ENCODE data around the gene ZNF521.
A peak's percentile ranks its signal among the peaks of the same experiment; 100 is the strongest.

The ZNF521 gene

DNA sequence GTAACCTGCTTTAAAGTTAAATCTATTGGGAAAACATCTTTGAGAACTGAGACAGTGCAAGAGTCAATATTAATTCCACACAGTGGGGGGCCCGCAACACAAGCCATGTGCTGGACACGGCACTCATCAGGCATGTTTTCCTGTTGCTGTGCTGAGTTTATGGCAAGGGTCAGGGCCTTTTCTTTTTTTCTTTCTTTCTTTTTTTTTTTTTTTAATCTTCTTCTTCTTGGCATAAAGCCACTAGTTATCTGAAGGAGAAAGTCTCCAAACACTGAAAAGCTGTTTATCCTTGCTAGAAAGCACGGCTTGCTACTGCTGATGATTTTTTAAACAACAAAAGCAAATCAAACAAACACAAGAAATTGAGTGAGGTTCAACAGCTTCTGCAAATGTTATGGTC, 252.1 kb downstream of the ZNF521 start:
- intact Hi-C loops (cut with DNase I) = no loop called here
- DNase-seq = no peak

GRCh38 chr18:25097569-25098056, 254.4 kb downstream of the ZNF521 start:
- no peak for DNase-seq
- intact Hi-C loops (cut with DNase I) = no loop called here

DNA sequence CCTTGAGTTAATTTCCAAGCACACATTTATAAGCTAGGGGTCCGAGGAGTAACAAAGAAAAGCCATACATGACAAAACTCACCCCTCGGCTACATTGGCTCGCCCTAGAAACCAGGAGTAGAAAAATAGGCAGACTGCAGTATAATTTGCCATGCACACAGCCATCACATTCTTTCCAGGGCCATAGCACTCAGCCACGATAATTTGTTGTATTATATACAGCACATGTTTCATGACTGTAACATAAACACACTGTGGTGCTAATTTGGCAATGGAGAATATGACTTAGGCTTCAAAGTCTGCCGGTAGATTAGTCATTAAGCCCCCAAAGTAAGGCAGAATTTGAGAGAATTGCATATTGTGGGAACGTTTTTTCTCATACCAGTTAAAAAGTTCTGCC, 254.9 kb downstream of the ZNF521 start:
- intact Hi-C loops (cut with DNase I) = no loop called here

DNA sequence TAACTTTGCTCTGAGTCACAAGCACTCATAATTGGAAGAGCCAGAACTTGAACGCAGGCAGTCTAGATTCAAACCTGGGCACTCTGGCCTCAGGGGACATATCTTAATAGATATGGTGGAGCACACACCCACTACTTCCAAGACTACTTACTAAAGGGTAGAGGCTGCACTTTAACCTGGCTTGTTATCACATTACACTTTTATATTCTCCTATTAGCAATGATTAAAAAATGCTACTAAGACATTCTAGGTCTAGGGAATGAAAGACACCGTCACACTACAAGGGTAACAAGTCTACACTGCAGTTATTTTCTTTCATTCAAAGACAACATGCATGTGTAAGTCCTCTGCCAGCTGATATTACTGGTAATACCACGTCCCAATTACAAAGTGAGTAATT, 258.8 kb downstream of the ZNF521 start:
- no peak for DNase-seq
- intact Hi-C loops (cut with DNase I) = no loop called here

More for the DNA sequence above, 254.9 kb downstream of the ZNF521 start:
- no peak for DNase-seq

GRCh38 chr18:25089470-25089869, 262.5 kb downstream of the ZNF521 start:
- intact Hi-C loops (cut with DNase I) = no loop called here
- no peak for DNase-seq

- intact Hi-C loops (cut with DNase I) = no loop called here
- DNase-seq = no peak
These were observed 265.1 kb downstream of the ZNF521 start for GRCh38 chr18:25086876-25087275.

DNA sequence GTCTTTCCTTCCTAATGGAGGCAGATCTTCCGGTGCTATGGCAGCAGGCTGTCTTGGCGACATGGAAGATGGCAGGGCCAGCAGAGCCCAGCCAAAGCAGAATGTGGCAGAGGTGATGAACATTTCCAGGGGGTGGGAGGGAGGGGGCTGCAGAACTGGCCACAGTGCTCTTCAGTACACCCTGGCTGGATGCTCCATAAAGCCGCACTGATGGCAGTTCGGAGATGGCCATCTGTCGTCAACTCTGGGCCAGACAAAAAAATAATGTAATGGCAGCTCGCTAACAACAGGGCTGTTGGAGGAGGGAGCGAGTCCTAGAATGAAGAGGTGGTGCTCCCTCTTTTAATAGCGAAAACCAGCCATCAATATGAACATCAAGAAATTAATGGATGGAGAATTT, 271.0 kb downstream of the ZNF521 start:
- intact Hi-C loops (cut with DNase I) = no loop called here
- DNase-seq = no peak

DNA sequence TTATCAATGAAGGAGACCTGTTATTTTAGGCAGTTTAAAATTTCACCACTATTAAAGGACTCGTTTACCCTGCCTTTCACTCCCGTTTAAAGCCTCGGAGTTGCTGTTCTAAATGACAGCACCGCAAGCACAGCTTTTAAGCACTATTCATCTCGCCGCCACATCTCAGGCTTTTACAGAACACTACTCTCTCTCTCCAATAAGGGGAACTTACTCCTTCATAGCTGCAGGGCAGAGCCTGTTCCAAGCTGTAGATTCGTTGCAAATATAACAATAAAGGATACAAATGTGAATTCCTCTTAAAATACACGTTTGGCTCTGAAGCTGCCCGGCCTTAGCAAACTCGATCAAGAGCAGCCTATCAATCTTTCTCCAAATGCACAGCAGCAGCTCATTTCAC, 271.8 kb downstream of the ZNF521 start:
- DNase-seq = no peak
- intact Hi-C loops (cut with DNase I) = no loop called here

- DNase-seq = peak in 1 of 10 donors; percentile 55
- intact Hi-C loops (cut with DNase I) = no loop called here
These were observed 273.8 kb downstream of the ZNF521 start for GRCh38 chr18:25077944-25078723.

DNA sequence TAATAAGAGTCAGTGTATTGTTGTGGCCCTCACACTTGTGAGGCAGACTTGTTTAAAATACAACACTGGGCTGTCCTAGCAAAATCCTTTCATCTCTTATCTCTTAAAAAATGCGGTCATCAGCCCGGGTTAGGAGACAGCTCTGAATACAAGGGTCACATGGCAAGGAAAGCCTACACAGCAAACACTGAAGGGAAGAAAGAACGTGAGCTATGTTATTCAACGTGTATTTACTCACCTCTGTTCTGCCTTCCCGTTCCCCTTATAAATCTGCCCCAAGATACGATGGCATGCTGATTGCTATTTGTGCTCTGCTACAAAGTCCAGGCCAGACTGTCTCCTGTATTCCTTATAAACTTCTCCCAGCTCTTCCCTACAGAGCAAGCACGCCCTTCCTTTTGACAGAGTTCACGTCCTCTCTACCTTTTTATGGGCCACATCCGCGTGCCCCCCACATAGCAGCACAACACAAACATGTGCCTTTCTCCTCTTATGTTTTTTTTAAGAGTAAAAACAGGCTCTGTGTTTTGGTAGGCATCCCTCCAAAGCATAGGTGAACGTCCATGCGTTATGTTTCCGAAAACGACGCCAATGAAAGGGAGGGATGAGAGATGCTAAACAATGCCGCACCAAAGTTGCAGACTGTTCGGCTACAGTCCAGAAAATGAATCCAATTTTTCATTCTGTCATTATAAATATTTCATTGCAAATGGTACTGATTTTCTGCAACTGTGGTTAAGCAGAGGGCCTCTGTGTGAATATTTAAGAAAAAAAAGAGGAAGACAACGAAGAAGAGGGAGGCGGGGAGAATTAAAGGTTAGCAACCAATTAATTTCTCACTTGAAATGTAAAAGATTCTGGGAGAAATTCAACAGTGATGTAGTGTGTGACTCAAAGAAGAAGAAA, 274.7 kb downstream of the ZNF521 start:
- intact Hi-C loops (cut with DNase I) = no loop called here

GRCh38 chr18:25075783-25076182, 276.2 kb downstream of the ZNF521 start:
- intact Hi-C loops (cut with DNase I) = no loop called here
- DNase-seq = no peak

More for the DNA sequence above, 274.7 kb downstream of the ZNF521 start:
- no peak for DNase-seq

- no peak for DNase-seq
- intact Hi-C loops (cut with DNase I) = no loop called here
These were observed 276.6 kb downstream of the ZNF521 start for GRCh38 chr18:25075331-25075730.

DNA sequence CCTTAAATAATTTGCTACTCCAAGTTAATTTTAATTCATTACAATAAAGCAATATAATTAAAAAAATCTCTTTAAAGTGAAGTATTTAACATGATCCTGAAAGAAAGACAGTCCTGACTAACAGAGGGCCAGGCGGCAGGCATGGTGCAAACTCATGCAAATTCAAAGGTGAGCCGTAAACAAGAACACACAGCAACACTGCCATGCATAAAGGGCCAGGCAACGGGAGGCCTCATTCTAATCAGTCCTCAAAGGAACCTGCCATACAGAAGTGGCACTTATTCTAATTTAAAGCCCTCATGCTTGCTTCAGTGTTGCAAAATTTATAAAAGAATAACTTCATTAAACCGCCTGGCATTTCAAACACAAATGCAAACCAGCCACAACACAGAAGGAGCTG, 277.0 kb downstream of the ZNF521 start:
- intact Hi-C loops (cut with DNase I) = no loop called here
- DNase-seq = no peak

GRCh38 chr18:25072205-25072604, 279.8 kb downstream of the ZNF521 start:
- no peak for DNase-seq
- intact Hi-C loops (cut with DNase I) = no loop called here

GRCh38 chr18:25067275-25068025, 284.5 kb downstream of the ZNF521 start:
- intact Hi-C loops (cut with DNase I) = no loop called here
- no peak for DNase-seq

DNA sequence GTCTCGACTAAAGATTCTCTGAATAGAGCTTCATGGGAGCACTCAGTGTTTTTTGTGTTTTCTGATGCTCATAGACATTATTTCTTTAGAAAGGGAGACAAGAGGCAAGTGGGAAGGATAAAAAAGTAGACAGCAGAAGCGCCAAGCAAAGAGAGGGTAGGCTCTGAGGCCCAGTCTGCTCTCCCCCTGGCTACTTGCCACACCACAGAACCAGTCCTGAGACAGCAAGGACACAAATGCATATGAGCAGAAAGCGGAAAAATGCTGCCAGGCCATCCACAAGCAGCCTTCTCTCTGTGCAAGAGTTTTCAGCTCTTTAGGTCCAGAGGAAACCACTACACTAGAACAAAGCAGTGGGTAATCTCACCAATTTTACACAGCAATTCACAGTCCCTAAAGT, 285.4 kb downstream of the ZNF521 start:
- intact Hi-C loops (cut with DNase I) = no loop called here
- DNase-seq = no peak

DNA sequence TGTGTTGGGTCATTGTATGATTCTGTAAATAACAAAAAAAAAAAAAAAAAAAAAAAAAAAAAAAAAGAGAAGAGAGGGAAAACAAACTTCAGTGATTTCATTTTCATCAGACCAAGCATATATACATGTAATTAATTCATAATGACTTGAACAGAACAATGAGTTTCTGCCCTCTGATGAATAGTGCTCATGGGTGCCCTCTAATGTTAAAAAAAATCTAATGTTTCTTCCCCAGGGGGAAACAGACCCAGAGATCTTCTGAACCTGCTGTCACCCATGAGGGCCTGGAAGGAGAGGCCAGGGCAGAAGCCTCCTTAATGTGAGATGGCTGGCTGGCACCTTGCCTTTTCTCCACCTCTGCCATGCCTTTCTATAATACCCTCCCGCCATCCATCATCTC, 289.2 kb downstream of the ZNF521 start:
- intact Hi-C loops (cut with DNase I) = no loop called here
- no peak for DNase-seq

GRCh38 chr18:25061395-25061794, 290.6 kb downstream of the ZNF521 start:
- no peak for DNase-seq

GRCh38 chr18:25058521-25058920, 293.4 kb downstream of the ZNF521 start:
- intact Hi-C loops (cut with DNase I) = no loop called here
- DNase-seq = peak in 7 of 10 donors; percentile 19 to 85 (median 59)

More at GRCh38 chr18:25061395-25061794, 290.6 kb downstream of the ZNF521 start:
- intact Hi-C loops (cut with DNase I) = no loop called here

DNA sequence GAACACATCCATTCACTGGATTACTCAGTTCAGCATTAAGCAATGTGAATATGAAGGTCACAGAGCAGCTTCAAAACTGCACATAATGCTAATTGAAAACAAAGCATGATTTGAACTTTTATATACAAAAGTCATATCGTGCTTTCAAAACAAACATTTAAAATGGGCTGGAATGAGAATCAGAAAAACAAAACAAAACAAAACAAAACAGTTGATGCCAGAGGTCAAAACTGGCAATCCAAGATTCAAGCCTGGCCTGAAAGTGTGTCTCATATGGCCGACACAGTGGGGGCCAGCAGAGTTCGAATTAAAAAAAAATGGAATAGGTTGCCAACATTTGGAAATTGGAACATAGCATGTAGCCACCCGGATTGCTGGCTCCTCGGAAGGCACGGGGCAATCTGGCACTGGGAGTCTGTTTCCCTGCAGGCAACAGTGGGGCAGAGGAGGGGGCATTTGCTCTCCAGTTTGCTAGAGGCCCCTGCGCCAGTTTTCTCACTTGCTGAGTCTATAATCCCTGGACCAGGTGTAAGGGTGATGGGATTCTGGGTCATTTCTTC, 294.4 kb downstream of the ZNF521 start:
- intact Hi-C loops (cut with DNase I) = no loop called here
- DNase-seq = no peak

All from posterior cingulate gyrus (tissue), 11 donors.